K562 (cell line): ENCODE data around the gene IGF2R. TPM values are rescaled to one million over a fixed set of nuclear protein-coding genes. Genes with fewer than 3 reads are reported as not detected.

Source experiments
- ATAC-seq: fragments of 200-7000 bp; cut with Tn5 transposase; 3 replicates; pipeline ENCODE4 v1.9.1; 2020; ENCODE audit warnings: moderate library complexity
- BruUV-seq: library from RNA; stranded (reverse); fragments of 400-500 nt; replicated peaks from 2 replicates; lab custom pipeline; 2021; lab: Mats Ljungman, UMichigan
- CTCF ChIA-PET: fragments of 300-600 bp; formaldehyde crosslinking; extraction: SDS; loops from one replicate; lab custom pipeline; 2021; ENCODE audit warnings: low intra/inter-chr PET ratio; lab: Yijun Ruan, JAX
- POLR2A ChIA-PET: fragments of 300-600, 350-650 bp; sonication (Branson Sonifier 250); formaldehyde crosslinking; extraction: SDS; loops from one replicate; lab custom pipeline; 2021; ENCODE audit warnings: antibody characterized with exemption, inconsistent platforms; lab: Yijun Ruan, JAX
- DNase-seq, 4 experiments: peaks; one replicate each; pipeline versions ENCODE4 v3.0.0 to v3.0.0-alpha.2; 2011 to 2018; ENCODE audit warnings: low spot score in 3 of 4, mixed read lengths in 3 of 4; ENCODE audit errors: extremely low read depth in 1 of 4
- FAIRE-seq: peaks from 2 replicates; lab custom pipeline; 2011; peaks lifted over from hg19 to GRCh38; lab: Jason Lieb, UNC
- H2AFZ ChIP-seq: 2 replicates; pipeline ENCODE4 v1.6.0; 2011; ENCODE audit warnings: low read depth, low read length, control low read depth, inconsistent platforms
- H3K27ac ChIP-seq: fragments of 200-600 bp; 3 replicates; pipeline ENCODE4 v1.8.0; 2011; ENCODE audit warnings: low read depth, mild to moderate bottlenecking, control low read depth, inconsistent platforms, low read length, moderate library complexity, mixed read lengths; ENCODE audit errors: extremely low read depth
- H3K27me3 ChIP-seq, 2 experiments: fragments of 300-600 bp in 1 of 2; 2 replicates in 1 of 2; 3 replicates in 1 of 2; pipeline versions ENCODE4 v1.6.0 to v1.8.0; 2011; ENCODE audit warnings: inconsistent platforms in 2 of 2, low read length in 2 of 2, mild to moderate bottlenecking in 1 of 2, mixed read lengths in 1 of 2, moderate library complexity in 1 of 2; ENCODE audit not compliant: control insufficient read depth in 2 of 2, insufficient read depth in 2 of 2
- H3K36me3 ChIP-seq: fragments of 300-600 bp; 3 replicates; pipeline ENCODE4 v1.8.0; 2011; ENCODE audit warnings: mild to moderate bottlenecking, low read length, inconsistent platforms; ENCODE audit not compliant: control insufficient read depth, insufficient read depth
- H3K4me1 ChIP-seq, 2 experiments: fragments of 200-600 bp in 1 of 2; replicated peaks in 1 of 2; 2 replicates in 1 of 2; 3 replicates in 1 of 2; pipeline versions ENCODE4 v1.5.1 to v1.8.0; 2011; ENCODE audit warnings: inconsistent platforms in 2 of 2, low read length in 2 of 2, mild to moderate bottlenecking in 1 of 2, mixed read lengths in 1 of 2, moderate library complexity in 1 of 2; ENCODE audit not compliant: control insufficient read depth in 2 of 2, insufficient read depth in 2 of 2
- H3K4me2 ChIP-seq: 2 replicates; pipeline ENCODE4 v1.6.1; 2011; ENCODE audit warnings: low read length, control low read depth, inconsistent platforms, mixed read lengths; ENCODE audit not compliant: insufficient read depth
- H3K4me3 ChIP-seq: fragments of 200-600 bp; sonication (generic), shearing (Covaris generic); 2 replicates; pipeline ENCODE4 v1.5.1; 2016; ENCODE audit warnings: control low read depth, inconsistent platforms
- H3K79me2 ChIP-seq: fragments of 200-600 bp; 3 replicates; pipeline ENCODE4 v1.8.0; 2011; ENCODE audit warnings: low read length, inconsistent platforms; ENCODE audit not compliant: control insufficient read depth, insufficient read depth
- H3K9ac ChIP-seq, 2 experiments: 2 replicates each; pipeline versions ENCODE4 v1.6.0 to v1.6.1; 2011; ENCODE audit warnings: low read depth in 2 of 2, low read length in 2 of 2, control low read depth in 1 of 2, inconsistent platforms in 1 of 2, mild to moderate bottlenecking in 1 of 2, mixed read lengths in 1 of 2; ENCODE audit not compliant: insufficient read depth in 1 of 2
- H3K9me1 ChIP-seq: one replicate; pipeline ENCODE4 v1.6.0; 2011; ENCODE audit warnings: inconsistent platforms, mild to moderate bottlenecking, low read length, moderate library complexity; ENCODE audit not compliant: control insufficient read depth, insufficient read depth
- H3K9me3 ChIP-seq: replicated peaks from 2 replicates; pipeline ENCODE4 v1.5.1; 2011; ENCODE audit warnings: low read depth, low read length, inconsistent platforms; ENCODE audit not compliant: control insufficient read depth, insufficient read depth
- H4K20me1 ChIP-seq: replicated peaks from 2 replicates; pipeline ENCODE4 v1.6.1; 2011; ENCODE audit warnings: low read length, inconsistent platforms, mixed read lengths; ENCODE audit not compliant: control insufficient read depth, insufficient read depth
- CCAR2 ChIP-seq: fragments of 200-400 bp; formaldehyde crosslinking; IDR thresholded peaks from 2 replicates; pipeline ENCODE4 v1.6.1; 2017; ENCODE audit warnings: mild to moderate bottlenecking, low read depth, low read length
- EP400 ChIP-seq: fragments of 450-650 bp; IDR thresholded peaks from 2 replicates; pipeline ENCODE4 v1.6.1; 2017; ENCODE audit warnings: antibody characterized with exemption, mild to moderate bottlenecking, moderate library complexity
- HDGF ChIP-seq: fragments of 450-650 bp; IDR thresholded peaks from 2 replicates; pipeline ENCODE4 v1.6.1; 2016
- HMG20A ChIP-seq: fragments of 450-650 bp; formaldehyde crosslinking; conservative IDR thresholded peaks from 2 replicates; pipeline ENCODE4 v1.4.0; 2020; ENCODE audit warnings: mild to moderate bottlenecking, mixed read lengths
- ILK ChIP-seq: fragments of 450-650 bp; IDR thresholded peaks from 2 replicates; pipeline ENCODE4 v1.6.1; 2016; ENCODE audit warnings: missing genetic modification characterization, low read depth, mild to moderate bottlenecking, missing compliant biosample characterization, moderate library complexity, borderline replicate concordance
- KLF6 ChIP-seq: fragments of 250-450 bp; sonication (Bioruptor Pico); IDR thresholded peaks from 2 replicates; pipeline ENCODE4 v1.4.0; 2020; ENCODE audit warnings: mild to moderate bottlenecking, moderate library complexity, borderline replicate concordance
- NFIX ChIP-seq: fragments of 250-450 bp; sonication (Bioruptor Pico); IDR thresholded peaks from 2 replicates; pipeline ENCODE4 v1.4.0; 2020; ENCODE audit warnings: low read depth, mild to moderate bottlenecking, moderate library complexity
- POLR2AphosphoS5 ChIP-seq: IDR thresholded peaks from 2 replicates; pipeline ENCODE4 v1.6.1; 2011; ENCODE audit warnings: mild to moderate bottlenecking, low read depth, low read length, moderate library complexity; ENCODE audit not compliant: control insufficient read depth, insufficient read depth
- SETDB1 ChIP-seq: IDR thresholded peaks from one replicate; pipeline ENCODE4 v1.6.1; 2012; ENCODE audit warnings: low read length, control low read depth, inconsistent platforms
- TAL1 ChIP-seq: fragments of 450-650 bp; IDR thresholded peaks from 2 replicates; pipeline ENCODE4 v1.6.1; 2016; ENCODE audit warnings: mild to moderate bottlenecking
- TCF3 ChIP-seq: sonication (generic); formaldehyde crosslinking; IDR thresholded peaks from 2 replicates; pipeline ENCODE4 v1.4.0; 2020; ENCODE audit warnings: mild to moderate bottlenecking, missing genetic modification reagents
- TEAD4 ChIP-seq, 2 experiments: sonication (generic) in 1 of 2; formaldehyde crosslinking in 1 of 2; IDR thresholded peaks; 2 replicates each; pipeline versions ENCODE4 v1.6.1 to v1.8.0; 2012 to 2022; ENCODE audit warnings: borderline replicate concordance in 1 of 2, inconsistent platforms in 1 of 2, low read length in 1 of 2, mild to moderate bottlenecking in 1 of 2, missing genetic modification reagents in 1 of 2
- ZBTB7A ChIP-seq: IDR thresholded peaks from 2 replicates; pipeline ENCODE4 v1.6.1; 2011; ENCODE audit warnings: low read depth, mild to moderate bottlenecking, low read length, moderate library complexity, borderline replicate concordance; ENCODE audit not compliant: control insufficient read depth
- ZNF121 ChIP-seq: sonication (generic); formaldehyde crosslinking; conservative IDR thresholded peaks from 2 replicates; pipeline ENCODE4 v1.8.0; 2022; ENCODE audit warnings: missing genetic modification reagents
- ZNF175 ChIP-seq: fragments of 200-800 bp; sonication (Bioruptor generic); IDR thresholded peaks from 2 replicates; pipeline ENCODE4 v1.6.1; 2016; ENCODE audit warnings: low read depth, mild to moderate bottlenecking, missing genetic modification characterization, missing compliant biosample characterization
- WGBS: fragments of 100-300 bp; shearing (Covaris generic); methylation state at CpG from one replicate; pipeline ENCODE4 v1.1.6; 2016; ENCODE audit warnings: low coverage, mixed read lengths; ENCODE audit not compliant: insufficient coverage; ENCODE audit errors: missing lambda C conversion rate; 5-methylcytosine and 5-hydroxymethylcytosine counted together
- in situ Hi-C: fragments of 300-500 bp; cut with MboI; formaldehyde crosslinking; loops from 4 replicates; pipeline ENCODE4 v1.15.0; 2018; ENCODE audit warnings: inconsistent platforms, mixed read lengths
- intact Hi-C: fragments of 100-400 bp; cut with micrococcal nuclease; formaldehyde crosslinking; loops from 2 replicates; pipeline ENCODE4 v1.14.2; 2022
- polyA plus RNA-seq, 8 experiments: library from polyadenylated mRNA; depleted of rRNA in 4 of 8; stranded (reverse) in 5 of 8; unstranded in 3 of 8; fragments of >200 nt; fragmentation: Nextera tagmentation in 2 of 8; fragmentation: Illumina TruSeq in 1 of 8; extraction: Ambion mirVana in 2 of 8; extraction: Trizol in 1 of 8; gene quantifications; 2 replicates each; pipeline versions ENCODE4 v1.2.1 to v1.2.3, GENCODE V29; 2011 to 2014; ENCODE audit warnings: inconsistent platforms in 1 of 8, missing spikeins in 1 of 8
- total RNA-seq, 7 experiments: library from RNA; depleted of rRNA in 6 of 7; stranded (reverse); fragments of >200 nt in 6 of 7; fragmentation: Illumina TruSeq in 2 of 7; extraction: Trizol in 2 of 7; gene quantifications; 2 replicates each; pipeline versions ENCODE4 v1.2.1 to v1.2.3, GENCODE V29; 2011 to 2021; ENCODE audit warnings: low replicate concordance in 1 of 7
- TF ChIP-seq, protein P1 (sequence below): sonication (generic); IDR thresholded peaks from 2 replicates; pipeline ENCODE4 v1.6.1; 2016
- TF ChIP-seq, protein P2 (sequence below), 2 experiments: fragments of 450-650 bp; conservative IDR thresholded peaks; 2 replicates each; pipeline ENCODE4 v1.6.1; 2017; ENCODE audit warnings: mild to moderate bottlenecking in 2 of 2, moderate library complexity in 2 of 2

Gene IGF2R
- total and polyA plus RNA-seq, 9 of the 15 experiments (the other 6 are each of a cell fraction or from before 2014, with no cell fraction given): 3.5 to 92.3 (median 34.5) TPM

DNA sequence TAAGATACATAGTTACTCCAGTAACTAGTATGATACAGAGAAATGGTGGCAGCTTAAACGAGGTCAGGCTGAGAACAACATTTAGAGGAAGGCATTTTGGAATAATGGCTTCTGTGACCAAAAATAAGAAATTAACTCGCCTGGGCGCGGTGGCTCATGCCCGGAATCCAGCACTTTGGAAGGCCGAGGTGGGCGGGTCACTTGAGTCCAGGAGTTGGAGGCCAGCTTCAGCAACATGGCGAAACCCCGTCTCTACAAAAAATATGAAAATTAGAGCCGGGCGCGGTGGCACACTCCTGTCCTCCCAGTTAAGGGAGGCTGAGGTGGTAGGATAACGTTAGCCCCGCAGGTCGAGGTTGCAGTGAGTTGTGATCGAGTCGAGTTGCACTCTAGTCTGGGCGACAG, 1.8 kb downstream of the IGF2R start (continued):
- TF ChIP-seq, protein P1, sequence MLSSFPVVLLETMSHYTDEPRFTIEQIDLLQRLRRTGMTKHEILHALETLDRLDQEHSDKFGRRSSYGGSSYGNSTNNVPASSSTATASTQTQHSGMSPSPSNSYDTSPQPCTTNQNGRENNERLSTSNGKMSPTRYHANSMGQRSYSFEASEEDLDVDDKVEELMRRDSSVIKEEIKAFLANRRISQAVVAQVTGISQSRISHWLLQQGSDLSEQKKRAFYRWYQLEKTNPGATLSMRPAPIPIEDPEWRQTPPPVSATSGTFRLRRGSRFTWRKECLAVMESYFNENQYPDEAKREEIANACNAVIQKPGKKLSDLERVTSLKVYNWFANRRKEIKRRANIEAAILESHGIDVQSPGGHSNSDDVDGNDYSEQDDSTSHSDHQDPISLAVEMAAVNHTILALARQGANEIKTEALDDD: peak; percentile 88
- no peak for TF ChIP-seq ZBTB7A
- TF ChIP-seq, all 486 proteins: peak for 9

DNA sequence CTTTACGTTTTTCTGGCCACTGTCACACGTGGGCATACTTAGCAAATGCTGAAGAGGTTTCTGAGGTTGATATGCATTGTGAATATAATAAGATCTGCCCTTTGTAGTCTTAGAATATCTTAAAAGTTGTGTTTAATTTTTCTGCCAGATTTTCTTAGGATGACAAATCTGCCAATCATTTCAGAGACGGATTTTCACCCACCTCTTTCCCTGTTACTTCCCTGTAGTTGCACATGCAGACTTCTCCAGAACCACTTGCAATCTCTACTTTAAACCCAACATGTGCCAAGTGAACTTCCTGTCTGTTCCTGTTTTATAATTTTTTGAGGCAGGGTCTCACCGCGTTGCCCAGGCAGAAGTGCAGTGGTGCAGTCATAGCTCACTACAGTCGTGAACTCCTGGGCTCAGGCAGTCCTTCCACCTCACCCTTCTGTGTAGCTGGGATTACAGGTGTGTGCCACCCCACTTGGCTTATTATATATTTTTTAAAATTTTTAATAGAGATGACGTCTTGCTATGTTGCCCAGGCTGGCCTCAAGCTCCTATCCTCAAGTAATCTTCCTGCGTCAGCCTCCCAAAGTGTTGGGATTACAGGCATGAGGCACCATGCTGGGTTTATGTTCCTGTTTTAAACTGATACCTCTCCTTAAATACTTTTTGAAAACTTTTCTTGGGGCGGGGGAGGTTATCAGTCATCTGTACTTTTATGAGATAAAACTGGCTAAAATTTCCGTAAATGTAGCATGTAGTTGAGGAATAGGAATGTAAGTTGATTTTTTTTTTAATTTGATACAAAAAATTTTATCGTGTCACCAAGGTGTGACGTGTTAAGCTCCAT, 2.7 kb downstream of the IGF2R start:
- peak overlapping the region; percentile 90 for H3K27ac ChIP-seq
- ChIA-PET POLR2A (interaction anchor here (0.6 to 5.6 kb wide), 7 partner anchors 10 to 260 kb away, joined by 3 to 84 read pairs (median 3); no protein-coding TSS in a partner anchor), CTCF (no interaction called here)
- no TSS peak for BruUV-seq
- FAIRE-seq (no peak), ATAC-seq (no peak), DNase-seq (peak in 1 of 4 experiments; percentile 69)
- H4K20me1 ChIP-seq: peaks cover 21% of the 10 kb centered on the region; the same call in 1 of the 2 replicates
- intact Hi-C loops: loop anchor here (2.0 to 10.0 kb wide), 4 partner anchors 13 to 247 kb away; partner anchors contain the start of gene WTAP
- H3K36me3 ChIP-seq: peaks cover 17% of the 10 kb centered on the region; the same call in 2 of the 3 replicates
- H3K4me1 ChIP-seq: peaks cover 45 to 61% of the 10 kb centered on the region in 2 experiments
- H3K9me1 ChIP-seq: no peaks in the 10 kb centered on the region
- peak overlapping the region; percentile 77; the same call in 1 of the 2 replicates for H3K4me3 ChIP-seq
- H3K9ac ChIP-seq: peak overlapping the region; percentile 82 to 86; a peak in 3 of 4 replicates
- H3K4me2 ChIP-seq: peak overlapping the region; percentile 72
- WGBS: 10% methylated on average over 12 of the region's 12 CpGs
- H3K79me2 ChIP-seq: peaks cover 80% of the 10 kb centered on the region
- no peak overlapping the region for H2AFZ ChIP-seq
- in situ Hi-C loops: no loop called here
- H3K9me3 ChIP-seq: no peaks in the 10 kb centered on the region
- no peaks in the 10 kb centered on the region for H3K27me3 ChIP-seq
- TF ChIP-seq CCAR2 (no peak), HDGF (no peak), SETDB1 (no peak), ZNF175 (no peak), TEAD4 (IDR thresholded peaks at IDR 0.05; ENCODE audit: low read length) (peak; percentile 80), TEAD4 (CRISPR knock-in tag; IDR thresholded peaks at IDR 0.05; ENCODE audit: borderline replicate concordance) (no peak), TAL1 (peak; percentile 69), EP400 (0 out of 2 replicates have a peak, but pooled peaks have one; percentile 37), POLR2AphosphoS5 (peak; percentile 73), ILK (tag) (no peak), KLF6 (CRISPR knock-in tag) (no peak), TCF3 (CRISPR knock-in tag) (peak; percentile 71), NFIX (CRISPR knock-in tag) (no peak), HMG20A (CRISPR knock-in tag) (no peak), ZNF121 (CRISPR knock-in tag) (peak; percentile 79)
- TF ChIP-seq, protein P2, sequence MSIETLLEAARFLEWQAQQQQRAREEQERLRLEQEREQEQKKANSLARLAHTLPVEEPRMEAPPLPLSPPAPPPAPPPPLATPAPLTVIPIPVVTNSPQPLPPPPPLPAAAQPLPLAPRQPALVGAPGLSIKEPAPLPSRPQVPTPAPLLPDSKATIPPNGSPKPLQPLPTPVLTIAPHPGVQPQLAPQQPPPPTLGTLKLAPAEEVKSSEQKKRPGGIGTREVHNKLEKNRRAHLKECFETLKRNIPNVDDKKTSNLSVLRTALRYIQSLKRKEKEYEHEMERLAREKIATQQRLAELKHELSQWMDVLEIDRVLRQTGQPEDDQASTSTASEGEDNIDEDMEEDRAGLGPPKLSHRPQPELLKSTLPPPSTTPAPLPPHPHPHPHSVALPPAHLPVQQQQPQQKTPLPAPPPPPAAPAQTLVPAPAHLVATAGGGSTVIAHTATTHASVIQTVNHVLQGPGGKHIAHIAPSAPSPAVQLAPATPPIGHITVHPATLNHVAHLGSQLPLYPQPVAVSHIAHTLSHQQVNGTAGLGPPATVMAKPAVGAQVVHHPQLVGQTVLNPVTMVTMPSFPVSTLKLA (conservative IDR thresholded peaks at IDR 0.05): peak in 1 of 2 experiments; percentile 44; a peak in 1 of 4 replicates
